Measurements from ENCODE around the gene OOSP2.

- TF ChIP-seq CTCF (IDR thresholded peaks at IDR 0.05), result no peak
- TF ChIP-seq POLR2A (IDR thresholded peaks at IDR 0.05), result no peak
These were observed 16.2 kb downstream of the OOSP2 start, which contains the start of gene MS4A3 for GRCh38 chr11:60056349-60056969.
